Measurements from ENCODE around the gene M1AP. TPM values are rescaled to one million over a fixed set of nuclear protein-coding genes. Genes with fewer than 3 reads are reported as not detected.

M1AP gene
- total RNA-seq, 1 donor from 2014 or later = 0.20 TPM

- no peak for TF ChIP-seq EZH2 (IDR thresholded peaks at IDR 0.05; ENCODE audit: insufficient read depth, low read length)
- TF ChIP-seq, protein P1, sequence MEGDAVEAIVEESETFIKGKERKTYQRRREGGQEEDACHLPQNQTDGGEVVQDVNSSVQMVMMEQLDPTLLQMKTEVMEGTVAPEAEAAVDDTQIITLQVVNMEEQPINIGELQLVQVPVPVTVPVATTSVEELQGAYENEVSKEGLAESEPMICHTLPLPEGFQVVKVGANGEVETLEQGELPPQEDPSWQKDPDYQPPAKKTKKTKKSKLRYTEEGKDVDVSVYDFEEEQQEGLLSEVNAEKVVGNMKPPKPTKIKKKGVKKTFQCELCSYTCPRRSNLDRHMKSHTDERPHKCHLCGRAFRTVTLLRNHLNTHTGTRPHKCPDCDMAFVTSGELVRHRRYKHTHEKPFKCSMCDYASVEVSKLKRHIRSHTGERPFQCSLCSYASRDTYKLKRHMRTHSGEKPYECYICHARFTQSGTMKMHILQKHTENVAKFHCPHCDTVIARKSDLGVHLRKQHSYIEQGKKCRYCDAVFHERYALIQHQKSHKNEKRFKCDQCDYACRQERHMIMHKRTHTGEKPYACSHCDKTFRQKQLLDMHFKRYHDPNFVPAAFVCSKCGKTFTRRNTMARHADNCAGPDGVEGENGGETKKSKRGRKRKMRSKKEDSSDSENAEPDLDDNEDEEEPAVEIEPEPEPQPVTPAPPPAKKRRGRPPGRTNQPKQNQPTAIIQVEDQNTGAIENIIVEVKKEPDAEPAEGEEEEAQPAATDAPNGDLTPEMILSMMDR (IDR thresholded peaks at IDR 0.05; ENCODE audit: insufficient read depth, low read depth, low read length) = no peak
- peak overlapping the region; percentile 82 for H3K9ac ChIP-seq (ENCODE audit: low read length)
- Mint-ChIP-seq H3K9me3 (ENCODE audit: unreplicated experiment) (no peaks in the 10 kb centered on the region), H3K4me3 (ENCODE audit: unreplicated experiment) (peak overlapping the region; percentile 94), H3K27ac (ENCODE audit: unreplicated experiment) (peak overlapping the region; percentile 36), H3K4me1 (ENCODE audit: low read depth, unreplicated experiment) (peaks cover 9% of the 10 kb centered on the region), H3K36me3 (ENCODE audit: low read depth, unreplicated experiment) (no peaks in the 10 kb centered on the region), H3K27me3 (ENCODE audit: low read depth, unreplicated experiment) (peaks cover 7% of the 10 kb centered on the region)
- H2AFZ ChIP-seq (ENCODE audit: low read depth, low read length) = peak overlapping the region; percentile 85
- peak overlapping the region; percentile 82 for H3K27ac ChIP-seq (ENCODE audit: low read depth, low read length)
- no peaks in the 10 kb centered on the region for H3K9me3 ChIP-seq (ENCODE audit: insufficient read depth, low read depth, low read length)
- peaks cover 67% of the 10 kb centered on the region for H3K79me2 ChIP-seq (ENCODE audit: insufficient read depth, low read length)
- peak overlapping the region; percentile 90 for H3K4me2 ChIP-seq (ENCODE audit: low read length)
- peaks cover 16% of the 10 kb centered on the region for H4K20me1 ChIP-seq (ENCODE audit: insufficient read depth, low read length)
- peak overlapping the region; percentile 85 for H3K4me3 ChIP-seq (ENCODE audit: insufficient read depth, low read depth, low read length)
- DNase-seq (ENCODE audit: low read depth) = no peak
- H3K4me1 ChIP-seq (ENCODE audit: insufficient read depth, low read length) = peaks cover 33% of the 10 kb centered on the region
- H3K36me3 ChIP-seq (ENCODE audit: insufficient read depth, low read length) = no peaks in the 10 kb centered on the region
- FAIRE-seq = no peak
- no peaks in the 10 kb centered on the region for H3K27me3 ChIP-seq (ENCODE audit: insufficient read depth, low read length)
These were observed 95.0 kb downstream of the M1AP start for GRCh38 chr2:74552914-74553811.

GRCh38 chr2:74551942-74552913, 95.9 kb downstream of the M1AP start:
- Histone ChIP-seq H3K4me3 (ENCODE audit: insufficient read depth, low read depth, low read length) (peak overlapping the region; percentile 85), H3K9ac (ENCODE audit: low read length) (peak overlapping the region; percentile 82), H3K36me3 (ENCODE audit: insufficient read depth, low read length) (no peaks in the 10 kb centered on the region), H3K79me2 (ENCODE audit: insufficient read depth, low read length) (peaks cover 67% of the 10 kb centered on the region), H2AFZ (ENCODE audit: low read depth, low read length) (no peak overlapping the region), H3K9me3 (ENCODE audit: insufficient read depth, low read depth, low read length) (no peaks in the 10 kb centered on the region), H3K4me2 (ENCODE audit: low read length) (peak overlapping the region; percentile 90), H4K20me1 (ENCODE audit: insufficient read depth, low read length) (peaks cover 16% of the 10 kb centered on the region), H3K4me1 (ENCODE audit: insufficient read depth, low read length) (peaks cover 33% of the 10 kb centered on the region), H3K27ac (ENCODE audit: low read depth, low read length) (peak overlapping the region; percentile 82), H3K27me3 (ENCODE audit: insufficient read depth, low read length) (no peaks in the 10 kb centered on the region)
- no peaks in the 10 kb centered on the region for H3K9me3 Mint-ChIP-seq (ENCODE audit: unreplicated experiment)
- H3K4me1 Mint-ChIP-seq (ENCODE audit: low read depth, unreplicated experiment) = peaks cover 9% of the 10 kb centered on the region
- H3K4me3 Mint-ChIP-seq (ENCODE audit: unreplicated experiment) = peak overlapping the region; percentile 94
- peaks cover 7% of the 10 kb centered on the region for H3K27me3 Mint-ChIP-seq (ENCODE audit: low read depth, unreplicated experiment)
- DNase-seq (ENCODE audit: low read depth) = no peak
- FAIRE-seq = no peak
- TF ChIP-seq, protein P1 (IDR thresholded peaks at IDR 0.05; ENCODE audit: insufficient read depth, low read depth, low read length) = no peak
- TF ChIP-seq EZH2 (IDR thresholded peaks at IDR 0.05; ENCODE audit: insufficient read depth, low read length) = no peak
- peaks cover 2% of the 10 kb centered on the region for H3K36me3 Mint-ChIP-seq (ENCODE audit: low read depth, unreplicated experiment)
- peak overlapping the region; percentile 36 for H3K27ac Mint-ChIP-seq (ENCODE audit: unreplicated experiment)

All from astrocyte (in vitro differentiated cells and primary cell).